Measurements from ENCODE around the gene BATF3.
"Not testable (repeated sequence)": the region's sequence is repeated elsewhere in the genome, so short reads cannot be mapped to it uniquely, and the experiment has no call there.

The BATF3 gene

GRCh38 chr1:212650228-212650627 lies 49.4 kb downstream of the BATF3 start:
- peaks cover 21% of the 10 kb centered on the region for H3K27me3 ChIP-seq (ENCODE audit: control insufficient read depth, insufficient read depth, low read length)
- no peaks in the 10 kb centered on the region for H3K9me3 ChIP-seq (replicated peaks; ENCODE audit: low read length)
- no peak overlapping the region for H3K4me3 ChIP-seq (ENCODE audit: low read length)
- H3K4me1 ChIP-seq (ENCODE audit: control insufficient read depth, insufficient read depth, low read length), result no peaks in the 10 kb centered on the region
- no peak overlapping the region for H3K4me2 ChIP-seq (ENCODE audit: low read length)
- H3K9ac ChIP-seq (ENCODE audit: low read depth, low read length), result no peak overlapping the region
- no peaks in the 10 kb centered on the region for H3K36me3 ChIP-seq (ENCODE audit: insufficient read depth, low read length)

- Histone ChIP-seq H3K36me3 (ENCODE audit: insufficient read depth, low read length) (no peaks in the 10 kb centered on the region), H3K9me3 (replicated peaks; ENCODE audit: low read length) (no peaks in the 10 kb centered on the region)
These were observed 50.6 kb downstream of the BATF3 start for GRCh38 chr1:212649020-212649419.

GRCh38 chr1:212648431-212648830 lies 51.2 kb downstream of the BATF3 start:
- peaks cover 29% of the 10 kb centered on the region for H3K27me3 ChIP-seq (ENCODE audit: control insufficient read depth, insufficient read depth, low read length)

More at GRCh38 chr1:212649020-212649419, 50.6 kb downstream of the BATF3 start:
- no peaks in the 10 kb centered on the region for H3K4me1 ChIP-seq (ENCODE audit: control insufficient read depth, insufficient read depth, low read length)
- peaks cover 24% of the 10 kb centered on the region for H3K27me3 ChIP-seq (ENCODE audit: control insufficient read depth, insufficient read depth, low read length)
- H3K4me3 ChIP-seq (ENCODE audit: low read length), result no peak overlapping the region
- H3K4me2 ChIP-seq (ENCODE audit: low read length), result no peak overlapping the region
- no peak overlapping the region for H3K9ac ChIP-seq (ENCODE audit: low read depth, low read length)

GRCh38 chr1:212647004-212647403 lies 52.6 kb downstream of the BATF3 start:
- Histone ChIP-seq H3K4me2 (ENCODE audit: low read length) (no peak overlapping the region), H3K4me3 (ENCODE audit: low read length) (no peak overlapping the region), H3K9me3 (replicated peaks; ENCODE audit: low read length) (no peaks in the 10 kb centered on the region), H3K27me3 (ENCODE audit: control insufficient read depth, insufficient read depth, low read length) (peaks cover 29% of the 10 kb centered on the region), H3K9ac (ENCODE audit: low read depth, low read length) (no peak overlapping the region), H3K4me1 (ENCODE audit: control insufficient read depth, insufficient read depth, low read length) (no peaks in the 10 kb centered on the region), H3K36me3 (ENCODE audit: insufficient read depth, low read length) (no peaks in the 10 kb centered on the region)

More at GRCh38 chr1:212648431-212648830, 51.2 kb downstream of the BATF3 start:
- no peak overlapping the region for H3K9ac ChIP-seq (ENCODE audit: low read depth, low read length)
- no peak overlapping the region for H3K4me3 ChIP-seq (ENCODE audit: low read length)
- H3K4me2 ChIP-seq (ENCODE audit: low read length), result no peak overlapping the region
- no peaks in the 10 kb centered on the region for H3K4me1 ChIP-seq (ENCODE audit: control insufficient read depth, insufficient read depth, low read length)
- no peaks in the 10 kb centered on the region for H3K9me3 ChIP-seq (replicated peaks; ENCODE audit: low read length)
- no peaks in the 10 kb centered on the region for H3K36me3 ChIP-seq (ENCODE audit: insufficient read depth, low read length)

- Histone ChIP-seq H3K4me1 (ENCODE audit: control insufficient read depth, insufficient read depth, low read length) (no peaks in the 10 kb centered on the region), H3K9ac (ENCODE audit: low read depth, low read length) (no peak overlapping the region), H3K27me3 (ENCODE audit: control insufficient read depth, insufficient read depth, low read length) (peaks cover 29% of the 10 kb centered on the region), H3K4me3 (ENCODE audit: low read length) (no peak overlapping the region), H3K9me3 (replicated peaks; ENCODE audit: low read length) (no peaks in the 10 kb centered on the region), H3K4me2 (ENCODE audit: low read length) (no peak overlapping the region), H3K36me3 (ENCODE audit: insufficient read depth, low read length) (no peaks in the 10 kb centered on the region)
These were observed 53.1 kb downstream of the BATF3 start for GRCh38 chr1:212646588-212646987.

GRCh38 chr1:212645546-212646543 lies 53.8 kb downstream of the BATF3 start:
- Histone ChIP-seq H3K4me1 (ENCODE audit: control insufficient read depth, insufficient read depth, low read length) (no peaks in the 10 kb centered on the region), H3K36me3 (ENCODE audit: insufficient read depth, low read length) (no peaks in the 10 kb centered on the region), H3K4me2 (ENCODE audit: low read length) (no peak overlapping the region), H3K27me3 (ENCODE audit: control insufficient read depth, insufficient read depth, low read length) (peaks cover 29% of the 10 kb centered on the region), H3K4me3 (ENCODE audit: low read length) (no peak overlapping the region), H3K9me3 (replicated peaks; ENCODE audit: low read length) (no peaks in the 10 kb centered on the region), H3K9ac (ENCODE audit: low read depth, low read length) (no peak overlapping the region)

- Histone ChIP-seq H3K36me3 (ENCODE audit: insufficient read depth, low read length) (no peaks in the 10 kb centered on the region), H3K9me3 (replicated peaks; ENCODE audit: low read length) (no peaks in the 10 kb centered on the region), H3K27me3 (ENCODE audit: control insufficient read depth, insufficient read depth, low read length) (peaks cover 34% of the 10 kb centered on the region), H3K4me2 (ENCODE audit: low read length) (no peak overlapping the region), H3K4me1 (ENCODE audit: control insufficient read depth, insufficient read depth, low read length) (no peaks in the 10 kb centered on the region), H3K4me3 (ENCODE audit: low read length) (no peak overlapping the region), H3K9ac (ENCODE audit: low read depth, low read length) (no peak overlapping the region)
These were observed 54.6 kb downstream of the BATF3 start for GRCh38 chr1:212644866-212645545.

GRCh38 chr1:212643877-212644276 lies 55.8 kb downstream of the BATF3 start:
- Histone ChIP-seq H3K9ac (ENCODE audit: low read depth, low read length) (no peak overlapping the region), H3K4me3 (ENCODE audit: low read length) (no peak overlapping the region), H3K27me3 (ENCODE audit: control insufficient read depth, insufficient read depth, low read length) (peaks cover 43% of the 10 kb centered on the region), H3K4me1 (ENCODE audit: control insufficient read depth, insufficient read depth, low read length) (no peaks in the 10 kb centered on the region), H3K9me3 (replicated peaks; ENCODE audit: low read length) (no peaks in the 10 kb centered on the region), H3K4me2 (ENCODE audit: low read length) (no peak overlapping the region), H3K36me3 (ENCODE audit: insufficient read depth, low read length) (no peaks in the 10 kb centered on the region)

GRCh38 chr1:212641956-212642355 lies 57.7 kb downstream of the BATF3 start:
- Histone ChIP-seq H3K27me3 (ENCODE audit: control insufficient read depth, insufficient read depth, low read length) (peaks cover 54% of the 10 kb centered on the region), H3K36me3 (ENCODE audit: insufficient read depth, low read length) (no peaks in the 10 kb centered on the region), H3K9ac (ENCODE audit: low read depth, low read length) (no peak overlapping the region), H3K4me2 (ENCODE audit: low read length) (no peak overlapping the region), H3K9me3 (replicated peaks; ENCODE audit: low read length) (no peaks in the 10 kb centered on the region), H3K4me1 (ENCODE audit: control insufficient read depth, insufficient read depth, low read length) (peaks cover 5% of the 10 kb centered on the region), H3K4me3 (ENCODE audit: low read length) (no peak overlapping the region)

GRCh38 chr1:212640223-212640878 lies 59.3 kb downstream of the BATF3 start:
- Histone ChIP-seq H3K4me1 (ENCODE audit: control insufficient read depth, insufficient read depth, low read length) (peaks cover 15% of the 10 kb centered on the region), H3K36me3 (ENCODE audit: insufficient read depth, low read length) (no peaks in the 10 kb centered on the region), H3K9ac (ENCODE audit: low read depth, low read length) (no peak overlapping the region), H3K27me3 (ENCODE audit: control insufficient read depth, insufficient read depth, low read length) (peaks cover 43% of the 10 kb centered on the region), H3K4me2 (ENCODE audit: low read length) (no peak overlapping the region), H3K9me3 (replicated peaks; ENCODE audit: low read length) (no peaks in the 10 kb centered on the region), H3K4me3 (ENCODE audit: low read length) (no peak overlapping the region)

GRCh38 chr1:212639524-212639923 lies 60.1 kb downstream of the BATF3 start:
- Histone ChIP-seq H3K4me1 (ENCODE audit: control insufficient read depth, insufficient read depth, low read length) (peaks cover 15% of the 10 kb centered on the region), H3K27me3 (ENCODE audit: control insufficient read depth, insufficient read depth, low read length) (peaks cover 35% of the 10 kb centered on the region)
- not testable (repeated sequence) for H3K9me3 ChIP-seq (replicated peaks; ENCODE audit: low read length); H3K36me3 ChIP-seq (ENCODE audit: insufficient read depth, low read length); H3K9ac ChIP-seq (ENCODE audit: low read depth, low read length); H3K4me2 ChIP-seq (ENCODE audit: low read length); H3K4me3 ChIP-seq (ENCODE audit: low read length)

All from skeletal muscle satellite cell (primary cell).